Mammary epithelial cell (primary cell): ENCODE data around the gene COL8A2.

Source experiments
- EZH2 ChIP-seq: IDR thresholded peaks from 2 replicates; pipeline ENCODE4 v1.6.1; 2012; ENCODE audit warnings: low read length, inconsistent platforms, borderline replicate concordance
- TF ChIP-seq, protein P1 (sequence below), 2 donors: IDR thresholded peaks in 1 of 2; conservative IDR thresholded peaks in 1 of 2; 2 replicates each; pipeline ENCODE4 v1.5.1; 2011 to 2012; ENCODE audit warnings: inconsistent platforms in 2 of 2, low read length in 2 of 2, mild to moderate bottlenecking in 2 of 2, control low read depth in 1 of 2, low read depth in 1 of 2; ENCODE audit not compliant: insufficient read depth in 1 of 2; ENCODE audit errors: extremely low read depth in 1 of 2

DNA sequence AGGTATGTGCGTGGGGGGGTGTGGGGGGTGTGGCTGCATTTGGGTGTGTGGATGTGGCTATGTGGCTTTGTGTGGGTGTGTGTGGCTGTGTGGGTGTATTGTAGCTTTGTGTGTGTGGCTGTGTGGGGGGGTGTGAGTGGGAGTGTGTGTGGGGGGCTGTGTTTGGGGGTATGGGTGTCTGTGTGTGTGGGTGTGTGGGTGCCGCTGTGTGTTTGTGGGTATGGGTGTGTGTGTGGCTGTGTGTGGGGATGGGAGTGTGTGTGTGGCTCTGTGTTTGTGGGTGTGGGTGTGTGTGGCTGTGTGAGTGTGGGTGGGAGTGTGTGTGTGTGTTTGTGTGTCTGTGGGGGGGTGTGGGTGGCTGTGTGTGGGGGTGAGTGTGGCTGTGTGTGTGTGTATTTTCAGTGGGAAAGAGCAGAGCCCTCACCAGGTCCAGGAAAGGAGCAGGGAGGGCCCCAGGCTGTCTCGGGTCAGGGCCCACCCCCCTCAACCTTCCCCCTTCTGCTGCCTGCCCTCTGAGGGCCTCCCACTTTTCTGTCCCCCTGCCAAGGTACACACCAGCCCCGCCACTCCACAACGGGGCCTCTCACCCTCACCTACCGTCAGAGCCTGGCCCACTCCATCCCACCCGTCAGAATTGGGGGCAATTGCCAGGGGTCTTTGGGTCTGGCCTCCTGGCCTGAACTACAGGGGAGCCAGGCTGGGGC is 1.9 kb upstream of the COL8A2 start:
- TF ChIP-seq, protein P1, sequence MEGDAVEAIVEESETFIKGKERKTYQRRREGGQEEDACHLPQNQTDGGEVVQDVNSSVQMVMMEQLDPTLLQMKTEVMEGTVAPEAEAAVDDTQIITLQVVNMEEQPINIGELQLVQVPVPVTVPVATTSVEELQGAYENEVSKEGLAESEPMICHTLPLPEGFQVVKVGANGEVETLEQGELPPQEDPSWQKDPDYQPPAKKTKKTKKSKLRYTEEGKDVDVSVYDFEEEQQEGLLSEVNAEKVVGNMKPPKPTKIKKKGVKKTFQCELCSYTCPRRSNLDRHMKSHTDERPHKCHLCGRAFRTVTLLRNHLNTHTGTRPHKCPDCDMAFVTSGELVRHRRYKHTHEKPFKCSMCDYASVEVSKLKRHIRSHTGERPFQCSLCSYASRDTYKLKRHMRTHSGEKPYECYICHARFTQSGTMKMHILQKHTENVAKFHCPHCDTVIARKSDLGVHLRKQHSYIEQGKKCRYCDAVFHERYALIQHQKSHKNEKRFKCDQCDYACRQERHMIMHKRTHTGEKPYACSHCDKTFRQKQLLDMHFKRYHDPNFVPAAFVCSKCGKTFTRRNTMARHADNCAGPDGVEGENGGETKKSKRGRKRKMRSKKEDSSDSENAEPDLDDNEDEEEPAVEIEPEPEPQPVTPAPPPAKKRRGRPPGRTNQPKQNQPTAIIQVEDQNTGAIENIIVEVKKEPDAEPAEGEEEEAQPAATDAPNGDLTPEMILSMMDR (conservative IDR thresholded peaks at IDR 0.05 in 1 of 2, IDR thresholded peaks at IDR 0.05 in 1 of 2; ENCODE audit: extremely low read depth in 1 of 2, insufficient read depth in 1 of 2, low read depth in 1 of 2, low read length in 2 of 2): no peak
- TF ChIP-seq EZH2: no peak
